Measurements from ENCODE around the gene COLQ. TPM values are rescaled to one million over a fixed set of nuclear protein-coding genes. Genes with fewer than 3 reads are reported as not detected.
A peak's percentile ranks its signal among the peaks of the same experiment; 100 is the strongest.
"Not testable (repeated sequence)": the region's sequence is repeated elsewhere in the genome, so short reads cannot be mapped to it uniquely, and the experiment has no call there.

Gene COLQ
- total and polyA plus RNA-seq, 9 donors, result 15.9 to 42.8 (median 32.8) TPM

DNA sequence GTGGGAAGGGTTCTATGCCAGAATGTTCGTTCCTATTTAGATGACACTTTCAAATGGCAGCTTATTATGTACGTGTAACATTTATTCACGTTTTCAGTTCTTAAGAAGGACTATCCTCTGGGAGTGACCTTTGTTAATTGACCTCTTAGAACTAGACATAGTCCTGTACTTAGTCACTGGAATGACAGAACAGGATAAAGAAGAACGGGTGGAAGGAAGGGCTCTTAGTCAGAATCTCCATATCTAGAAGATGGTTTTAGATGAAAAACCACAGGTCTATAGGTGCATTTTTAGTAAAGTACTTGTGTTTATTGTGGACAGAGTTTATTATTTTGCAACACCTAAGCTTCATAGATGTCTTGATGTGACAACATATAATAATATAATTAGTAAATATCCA is 100.6 kb downstream of the COLQ start:
- Histone ChIP-seq H3K27me3 (ENCODE audit: control insufficient read depth, insufficient read depth, low read length) (no peaks in the 10 kb centered on the region), H3K4me1 (ENCODE audit: control insufficient read depth, insufficient read depth, low read length) (no peaks in the 10 kb centered on the region), H3K4me3 (ENCODE audit: low read length) (no peak overlapping the region), H3K36me3 (ENCODE audit: control insufficient read depth, insufficient read depth, low read length) (peaks cover 19% of the 10 kb centered on the region), H3K9me3 (replicated peaks; ENCODE audit: control insufficient read depth, low read depth, low read length) (no peaks in the 10 kb centered on the region), H3K27ac (ENCODE audit: low read length) (no peak overlapping the region)
- DNase-seq, result no peak
- WGBS (ENCODE audit: insufficient coverage), result no CpG with 5 or more reads among the region's 4 CpGs

GRCh38 chr3:15410966-15411365 is 110.5 kb downstream of the COLQ start:
- peaks cover 44% of the 10 kb centered on the region for H3K36me3 ChIP-seq (ENCODE audit: control insufficient read depth, insufficient read depth, low read length)
- 100% methylated on average over 4 of the region's 7 CpGs for WGBS (ENCODE audit: insufficient coverage)
- H3K4me3 ChIP-seq (ENCODE audit: low read length), result not testable (repeated sequence)

GRCh38 chr3:15409774-15410173 is 111.7 kb downstream of the COLQ start:
- no peaks in the 10 kb centered on the region for H3K27me3 ChIP-seq (ENCODE audit: control insufficient read depth, insufficient read depth, low read length)
- H3K9me3 ChIP-seq (replicated peaks; ENCODE audit: control insufficient read depth, low read depth, low read length), result no peaks in the 10 kb centered on the region
- peaks cover 36% of the 10 kb centered on the region for H3K36me3 ChIP-seq (ENCODE audit: control insufficient read depth, insufficient read depth, low read length)
- no CpG with 5 or more reads among the region's 2 CpGs for WGBS (ENCODE audit: insufficient coverage)
- H3K4me3 ChIP-seq (ENCODE audit: low read length), result no peak overlapping the region
- DNase-seq, result no peak
- H3K4me1 ChIP-seq (ENCODE audit: control insufficient read depth, insufficient read depth, low read length), result no peaks in the 10 kb centered on the region
- H3K27ac ChIP-seq (ENCODE audit: low read length), result no peak overlapping the region

More at GRCh38 chr3:15410966-15411365, 110.5 kb downstream of the COLQ start:
- not testable (repeated sequence) for H3K4me1 ChIP-seq (ENCODE audit: control insufficient read depth, insufficient read depth, low read length); H3K27me3 ChIP-seq (ENCODE audit: control insufficient read depth, insufficient read depth, low read length); H3K9me3 ChIP-seq (replicated peaks; ENCODE audit: control insufficient read depth, low read depth, low read length); H3K27ac ChIP-seq (ENCODE audit: low read length); DNase-seq

DNA sequence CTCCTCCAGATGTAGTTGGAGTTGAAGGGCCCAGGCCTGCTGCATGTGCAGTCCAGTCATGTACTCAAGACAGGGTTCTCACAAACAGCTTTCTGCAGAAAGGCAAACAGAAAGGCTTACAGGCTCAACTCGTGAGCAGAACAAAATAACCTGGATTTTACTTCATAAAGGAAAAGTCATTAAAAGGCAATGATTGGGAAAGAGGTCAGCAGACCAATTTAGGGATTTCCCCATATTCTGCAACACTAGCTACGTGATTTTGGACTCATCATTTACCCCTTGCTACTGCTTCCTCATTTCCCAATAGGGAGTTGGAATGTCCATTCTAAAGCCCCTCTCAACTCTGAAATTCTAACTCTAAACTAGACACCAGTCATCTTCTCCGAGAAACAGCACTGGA is 112.3 kb downstream of the COLQ start:
- DNase-seq, result no peak
- Histone ChIP-seq H3K4me1 (ENCODE audit: control insufficient read depth, insufficient read depth, low read length) (no peaks in the 10 kb centered on the region), H3K9me3 (replicated peaks; ENCODE audit: control insufficient read depth, low read depth, low read length) (no peaks in the 10 kb centered on the region), H3K4me3 (ENCODE audit: low read length) (no peak overlapping the region), H3K27ac (ENCODE audit: low read length) (no peak overlapping the region), H3K36me3 (ENCODE audit: control insufficient read depth, insufficient read depth, low read length) (peaks cover 32% of the 10 kb centered on the region), H3K27me3 (ENCODE audit: control insufficient read depth, insufficient read depth, low read length) (no peaks in the 10 kb centered on the region)
- no CpG with 5 or more reads among the region's 3 CpGs for whole genome bisulfite sequencing (ENCODE audit: insufficient coverage)

DNA sequence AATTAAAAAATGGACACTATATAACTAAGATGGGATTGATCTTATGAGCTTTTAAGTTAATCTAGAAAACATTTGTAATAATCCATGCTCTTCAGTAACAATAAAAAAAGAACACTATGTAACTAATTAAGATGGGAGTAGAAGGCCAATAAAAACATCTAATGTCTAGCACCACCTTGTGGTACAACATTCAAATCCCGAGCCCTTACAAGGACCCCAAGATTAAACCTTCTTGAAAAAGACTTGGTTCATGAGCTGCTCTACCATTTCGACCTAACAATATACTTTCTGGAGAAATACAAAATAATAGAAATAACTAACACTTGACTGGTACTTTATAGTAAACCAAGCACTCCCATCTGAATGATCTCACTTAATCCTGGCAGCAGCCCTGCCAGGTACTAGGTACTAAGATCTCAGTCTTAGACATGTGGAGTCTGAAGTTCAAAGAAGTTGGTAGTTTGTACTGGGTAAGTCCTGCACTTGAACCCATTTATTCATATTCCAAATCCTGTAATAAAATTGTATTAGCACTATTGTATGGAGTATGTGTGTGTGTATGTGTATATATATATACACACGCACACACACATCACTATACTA is 116.0 kb downstream of the COLQ start:
- no peak overlapping the region for H3K27ac ChIP-seq (ENCODE audit: low read length)
- no peak overlapping the region for H3K4me3 ChIP-seq (ENCODE audit: low read length)
- DNase-seq, result peak; percentile 62
- no CpG with 5 or more reads among the region's 3 CpGs for WGBS (ENCODE audit: insufficient coverage)
- H3K9me3 ChIP-seq (replicated peaks; ENCODE audit: control insufficient read depth, low read depth, low read length), result no peaks in the 10 kb centered on the region
- H3K36me3 ChIP-seq (ENCODE audit: control insufficient read depth, insufficient read depth, low read length), result peaks cover 9% of the 10 kb centered on the region
- no peaks in the 10 kb centered on the region for H3K27me3 ChIP-seq (ENCODE audit: control insufficient read depth, insufficient read depth, low read length)
- H3K4me1 ChIP-seq (ENCODE audit: control insufficient read depth, insufficient read depth, low read length), result peaks cover 4% of the 10 kb centered on the region

DNA sequence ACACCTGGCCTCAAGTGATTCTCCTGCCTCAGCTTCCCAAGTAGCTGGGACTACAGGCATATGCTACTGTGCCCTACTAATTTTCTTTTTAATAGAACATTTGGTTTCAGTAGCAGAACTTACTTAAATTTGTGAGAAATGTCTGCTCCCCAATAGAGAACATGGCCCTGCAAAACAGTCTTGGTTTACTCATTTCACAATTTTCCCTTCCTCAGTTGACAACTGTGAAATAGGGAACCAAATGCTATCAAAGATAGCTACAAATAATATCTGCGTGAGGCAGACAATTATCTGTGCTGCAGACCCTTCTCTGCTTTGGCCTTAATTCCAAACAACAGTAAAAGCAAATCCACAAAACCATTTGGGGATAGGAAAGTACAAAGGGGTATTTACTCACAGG is 116.7 kb downstream of the COLQ start:
- Histone ChIP-seq H3K36me3 (ENCODE audit: control insufficient read depth, insufficient read depth, low read length) (peaks cover under 1% of the 10 kb centered on the region), H3K27me3 (ENCODE audit: control insufficient read depth, insufficient read depth, low read length) (no peaks in the 10 kb centered on the region), H3K9me3 (replicated peaks; ENCODE audit: control insufficient read depth, low read depth, low read length) (no peaks in the 10 kb centered on the region), H3K4me1 (ENCODE audit: control insufficient read depth, insufficient read depth, low read length) (peaks cover 4% of the 10 kb centered on the region), H3K4me3 (ENCODE audit: low read length) (no peak overlapping the region), H3K27ac (ENCODE audit: low read length) (no peak overlapping the region)
- no peak for DNase-seq
- no CpG with 5 or more reads among the region's 1 CpG for WGBS (ENCODE audit: insufficient coverage)

DNA sequence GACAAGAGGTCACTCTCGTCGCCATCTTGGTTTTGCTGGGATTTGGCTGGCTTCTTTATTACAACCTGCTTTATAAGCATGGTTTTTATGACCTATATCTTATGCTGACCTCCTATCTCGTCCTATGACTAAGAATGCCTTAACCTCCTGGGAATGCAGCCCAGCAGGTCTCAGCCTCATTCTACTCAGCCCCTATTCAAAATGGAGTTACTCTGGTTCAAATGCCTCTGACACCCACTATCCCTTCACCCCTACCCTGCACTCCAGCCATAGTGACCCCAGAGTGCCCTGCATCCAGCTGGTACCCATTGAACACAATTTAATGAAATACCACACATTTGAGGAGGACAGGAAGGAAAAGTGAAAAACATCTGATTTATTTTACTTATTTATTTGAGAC is 117.5 kb downstream of the COLQ start:
- no CpG with 5 or more reads among the region's 3 CpGs for WGBS (ENCODE audit: insufficient coverage)
- Histone ChIP-seq H3K4me3 (ENCODE audit: low read length) (no peak overlapping the region), H3K4me1 (ENCODE audit: control insufficient read depth, insufficient read depth, low read length) (peaks cover 4% of the 10 kb centered on the region), H3K27me3 (ENCODE audit: control insufficient read depth, insufficient read depth, low read length) (no peaks in the 10 kb centered on the region), H3K27ac (ENCODE audit: low read length) (no peak overlapping the region), H3K9me3 (replicated peaks; ENCODE audit: control insufficient read depth, low read depth, low read length) (no peaks in the 10 kb centered on the region), H3K36me3 (ENCODE audit: control insufficient read depth, insufficient read depth, low read length) (no peaks in the 10 kb centered on the region)
- no peak for DNase-seq

GRCh38 chr3:15403495-15403894 is 118.0 kb downstream of the COLQ start:
- no CpG with 5 or more reads among the region's 3 CpGs for WGBS (ENCODE audit: insufficient coverage)
- no peaks in the 10 kb centered on the region for H3K9me3 ChIP-seq (replicated peaks; ENCODE audit: control insufficient read depth, low read depth, low read length)
- H3K36me3 ChIP-seq (ENCODE audit: control insufficient read depth, insufficient read depth, low read length), result no peaks in the 10 kb centered on the region
- peak; percentile 93 for DNase-seq
- no peaks in the 10 kb centered on the region for H3K27me3 ChIP-seq (ENCODE audit: control insufficient read depth, insufficient read depth, low read length)
- H3K4me3 ChIP-seq (ENCODE audit: low read length), result no peak overlapping the region
- H3K27ac ChIP-seq (ENCODE audit: low read length), result peak overlapping the region; percentile 59
- H3K4me1 ChIP-seq (ENCODE audit: control insufficient read depth, insufficient read depth, low read length), result peaks cover 4% of the 10 kb centered on the region

DNA sequence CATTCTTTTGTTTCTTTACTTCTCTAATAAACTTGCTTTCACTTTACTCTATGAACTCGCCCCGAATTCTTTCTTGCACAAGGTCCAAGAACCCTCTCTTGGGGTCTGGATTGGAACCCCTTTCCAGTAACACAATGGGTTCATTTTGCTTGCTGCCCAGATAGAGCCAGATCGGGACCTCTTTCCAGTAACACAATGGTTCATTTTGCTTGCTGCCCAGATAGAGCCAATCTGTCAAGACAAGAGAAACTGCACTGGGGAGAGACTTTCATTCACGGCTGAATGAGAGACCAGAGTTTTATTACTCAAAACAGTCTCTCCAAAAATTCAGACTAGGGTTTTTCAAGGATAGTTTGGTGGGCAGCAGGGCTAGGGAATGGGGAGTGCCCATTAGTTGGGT is 119.6 kb downstream of the COLQ start:
- no CpG with 5 or more reads among the region's 4 CpGs for WGBS (ENCODE audit: insufficient coverage)
- H3K4me1 ChIP-seq (ENCODE audit: control insufficient read depth, insufficient read depth, low read length), result peaks cover 4% of the 10 kb centered on the region

More for the DNA sequence above, 119.6 kb downstream of the COLQ start:
- Histone ChIP-seq H3K36me3 (ENCODE audit: control insufficient read depth, insufficient read depth, low read length) (no peaks in the 10 kb centered on the region), H3K27ac (ENCODE audit: low read length) (no peak overlapping the region), H3K9me3 (replicated peaks; ENCODE audit: control insufficient read depth, low read depth, low read length) (peaks cover 6% of the 10 kb centered on the region), H3K27me3 (ENCODE audit: control insufficient read depth, insufficient read depth, low read length) (no peaks in the 10 kb centered on the region), H3K4me3 (ENCODE audit: low read length) (no peak overlapping the region)
- no peak for DNase-seq

Data from muscle of leg (tissue), 11 donors.